ENCODE measurements around the gene SRGAP1. TPM values are rescaled to one million over a fixed set of nuclear protein-coding genes. Genes with fewer than 3 reads are reported as not detected.

SRGAP1 gene
- total and polyA plus RNA-seq, 2 donors from 2014 or later: 1.8 to 13.5 TPM

GRCh38 chr12:64065881-64066451 lies 221.5 kb downstream of the SRGAP1 start:
- no peak for TF ChIP-seq CTCF (IDR thresholded peaks at IDR 0.05; ENCODE audit: borderline replicate concordance, extremely low read depth, insufficient read depth)
- H3K27me3 ChIP-seq (ENCODE audit: control insufficient read depth, insufficient read depth, low read length): no peaks in the 10 kb centered on the region
- H3K9me3 ChIP-seq (ENCODE audit: control insufficient read depth in 2 of 3, insufficient read depth in 1 of 3, low read length in 3 of 3): no peaks in the 10 kb centered on the region
- H3K4me1 ChIP-seq (ENCODE audit: control insufficient read depth in 2 of 3, insufficient read depth in 2 of 3, low read depth in 1 of 3, low read length in 3 of 3): no peaks in the 10 kb centered on the region
- H3K9ac ChIP-seq (ENCODE audit: low read length in 3 of 3): no peak overlapping the region
- intact Hi-C loops (cut with DNase I): no loop called here
- H3K4me3 ChIP-seq (ENCODE audit: low read length in 3 of 3): no peak overlapping the region
- H3K27ac ChIP-seq (ENCODE audit: low read depth in 2 of 2, low read length in 2 of 2): no peak overlapping the region
- H3K36me3 ChIP-seq (ENCODE audit: control insufficient read depth in 2 of 3, insufficient read depth in 3 of 3, low read length in 3 of 3): peaks cover 0 to 4% (median 2%) of the 10 kb centered on the region in 3 donors
- DNase-seq (no peak), FAIRE-seq (no peak)

- no peak overlapping the region for H3K9ac ChIP-seq (ENCODE audit: low read length in 3 of 3)
- no peak overlapping the region for H3K27ac ChIP-seq (ENCODE audit: low read depth in 2 of 2, low read length in 2 of 2)
- H3K27me3 ChIP-seq (ENCODE audit: control insufficient read depth, insufficient read depth, low read length): no peaks in the 10 kb centered on the region
- no peaks in the 10 kb centered on the region for H3K9me3 ChIP-seq (ENCODE audit: control insufficient read depth in 2 of 3, insufficient read depth in 1 of 3, low read length in 3 of 3)
- no peaks in the 10 kb centered on the region for H3K4me1 ChIP-seq (ENCODE audit: control insufficient read depth in 2 of 3, insufficient read depth in 2 of 3, low read depth in 1 of 3, low read length in 3 of 3)
- TF ChIP-seq CTCF (IDR thresholded peaks at IDR 0.05; ENCODE audit: borderline replicate concordance, extremely low read depth, insufficient read depth): no peak
- H3K36me3 ChIP-seq (ENCODE audit: control insufficient read depth in 2 of 3, insufficient read depth in 3 of 3, low read length in 3 of 3): peaks cover 0 to 4% (median 2%) of the 10 kb centered on the region in 3 donors
- no peak overlapping the region for H3K4me3 ChIP-seq (ENCODE audit: low read length in 3 of 3)
- FAIRE-seq (no peak), DNase-seq (no peak)
- intact Hi-C loops (cut with DNase I): no loop called here
Measured at GRCh38 chr12:64066776-64067175, 222.3 kb downstream of the SRGAP1 start.

DNA sequence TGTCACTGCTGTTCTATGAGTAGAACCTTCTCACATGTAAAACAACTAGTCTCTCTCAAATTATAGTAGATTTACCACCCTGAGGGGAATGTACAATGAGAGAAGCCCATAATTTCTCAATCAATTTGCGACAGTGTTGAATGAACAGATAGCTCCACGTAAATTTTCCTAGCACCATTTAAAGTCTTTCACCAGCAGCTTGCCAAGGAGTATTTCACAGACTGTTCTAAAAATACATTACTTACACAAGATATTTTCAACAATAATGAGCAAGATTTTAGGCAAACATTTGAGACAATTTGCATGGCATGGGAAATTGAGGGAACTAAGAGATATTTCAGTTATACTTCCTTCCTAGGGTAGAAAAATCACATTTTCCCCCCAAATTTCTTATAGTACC lies 226.0 kb downstream of the SRGAP1 start:
- no peaks in the 10 kb centered on the region for H3K9me3 ChIP-seq (ENCODE audit: control insufficient read depth in 2 of 3, insufficient read depth in 1 of 3, low read length in 3 of 3)
- FAIRE-seq (no peak), DNase-seq (no peak)
- intact Hi-C loops (cut with DNase I): no loop called here
- H3K27ac ChIP-seq (ENCODE audit: low read depth in 2 of 2, low read length in 2 of 2): no peak overlapping the region
- no peak overlapping the region for H3K4me3 ChIP-seq (ENCODE audit: low read length in 3 of 3)
- TF ChIP-seq CTCF (IDR thresholded peaks at IDR 0.05; ENCODE audit: borderline replicate concordance, extremely low read depth, insufficient read depth): no peak
- H3K27me3 ChIP-seq (ENCODE audit: control insufficient read depth, insufficient read depth, low read length): no peaks in the 10 kb centered on the region
- H3K36me3 ChIP-seq (ENCODE audit: control insufficient read depth in 2 of 3, insufficient read depth in 3 of 3, low read length in 3 of 3): no peaks in the 10 kb centered on the region
- H3K9ac ChIP-seq (ENCODE audit: low read length in 3 of 3): no peak overlapping the region
- H3K4me1 ChIP-seq (ENCODE audit: control insufficient read depth in 2 of 3, insufficient read depth in 2 of 3, low read depth in 1 of 3, low read length in 3 of 3): no peaks in the 10 kb centered on the region

Data from kidney (tissue), 14 donors.